CD4-positive, CD25-positive, alpha-beta regulatory T cell (primary cell): ENCODE data around the gene ABCG5. TPM values are rescaled to one million over a fixed set of nuclear protein-coding genes. Genes with fewer than 3 reads are reported as not detected.

Source experiments
- ATAC-seq, 2 donors: fragments of 150-1000 bp; cut with Tn5 transposase; one replicate each; pipeline ENCODE4 v1.10.0; 2021; ENCODE audit warnings: low read depth in 2 of 2, moderate number of reproducible peaks in 2 of 2, moderate library complexity in 1 of 2
- DNase-seq, 3 donors: peaks; one replicate each; pipeline versions ENCODE4 v3.0.0 to v3.0.0-alpha.2; 2012 to 2022; ENCODE audit warnings: mixed read lengths in 1 of 3
- H3K27ac ChIP-seq: one replicate; pipeline ENCODE4 v1.7.0; 2013; ENCODE audit warnings: mild to moderate bottlenecking, low read length; ENCODE audit not compliant: insufficient read depth, poor library complexity, severe bottlenecking
- H3K27me3 ChIP-seq: one replicate; pipeline ENCODE4 v1.7.0; 2013; ENCODE audit warnings: low read length; ENCODE audit not compliant: control insufficient read depth, insufficient read depth
- H3K36me3 ChIP-seq: one replicate; pipeline ENCODE4 v1.7.0; 2013; ENCODE audit warnings: mild to moderate bottlenecking, low read length, moderate library complexity; ENCODE audit not compliant: control insufficient read depth, insufficient read depth
- H3K4me1 ChIP-seq: 2 replicates; pipeline ENCODE4 v1.7.0; 2013; ENCODE audit warnings: mild to moderate bottlenecking, low read length; ENCODE audit not compliant: insufficient read depth, control insufficient read depth, poor library complexity, severe bottlenecking
- H3K4me3 ChIP-seq: one replicate; pipeline ENCODE4 v1.7.0; 2013; ENCODE audit warnings: low read depth, mild to moderate bottlenecking, low read length, moderate library complexity
- H3K9me3 ChIP-seq, 2 experiments: 1 replicate in 1 of 2; 2 replicates in 1 of 2; pipeline ENCODE4 v1.7.0; 2013; ENCODE audit warnings: low read length in 2 of 2, mild to moderate bottlenecking in 1 of 2, moderate library complexity in 1 of 2; ENCODE audit not compliant: control insufficient read depth in 2 of 2
- H3K27ac Mint-ChIP-seq, 3 donors: one replicate each; pipeline ENCODE4 v1.8.0; 2020 to 2022; ENCODE audit warnings: mild to moderate bottlenecking in 3 of 3, mixed read lengths in 3 of 3, moderate library complexity in 2 of 3
- H3K27me3 Mint-ChIP-seq: one replicate; pipeline ENCODE4 v1.8.0; 2022; ENCODE audit warnings: mild to moderate bottlenecking, mixed read lengths
- H3K36me3 Mint-ChIP-seq: one replicate; pipeline ENCODE4 v1.8.0; 2020; ENCODE audit warnings: mixed read lengths
- H3K4me1 Mint-ChIP-seq, 4 donors: one replicate each; pipeline ENCODE4 v1.8.0; 2020 to 2022; ENCODE audit warnings: mixed read lengths in 4 of 4, mild to moderate bottlenecking in 1 of 4
- H3K4me3 Mint-ChIP-seq, 4 donors: one replicate each; pipeline ENCODE4 v1.8.0; 2020 to 2022; ENCODE audit warnings: mild to moderate bottlenecking in 4 of 4, mixed read lengths in 4 of 4, moderate library complexity in 3 of 4
- H3K9me3 Mint-ChIP-seq, 7 donors: one replicate each; pipeline ENCODE4 v1.8.0; 2020 to 2022; ENCODE audit warnings: mixed read lengths in 7 of 7, mild to moderate bottlenecking in 3 of 7, moderate library complexity in 2 of 7
- polyA plus RNA-seq, 4 donors: library from polyadenylated mRNA; unstranded; fragments of 300-500 nt; fragmentation: Illumina TruSeq; gene quantifications; one replicate each; pipeline ENCODE4 v1.2.3, GENCODE V29; 2021
- total RNA-seq: library from RNA; stranded (reverse); gene quantifications from one replicate; pipeline ENCODE4 v1.2.3, GENCODE V29; 2022

ABCG5 gene
- total and polyA plus RNA-seq, 5 donors from 2014 or later = not detected

DNA sequence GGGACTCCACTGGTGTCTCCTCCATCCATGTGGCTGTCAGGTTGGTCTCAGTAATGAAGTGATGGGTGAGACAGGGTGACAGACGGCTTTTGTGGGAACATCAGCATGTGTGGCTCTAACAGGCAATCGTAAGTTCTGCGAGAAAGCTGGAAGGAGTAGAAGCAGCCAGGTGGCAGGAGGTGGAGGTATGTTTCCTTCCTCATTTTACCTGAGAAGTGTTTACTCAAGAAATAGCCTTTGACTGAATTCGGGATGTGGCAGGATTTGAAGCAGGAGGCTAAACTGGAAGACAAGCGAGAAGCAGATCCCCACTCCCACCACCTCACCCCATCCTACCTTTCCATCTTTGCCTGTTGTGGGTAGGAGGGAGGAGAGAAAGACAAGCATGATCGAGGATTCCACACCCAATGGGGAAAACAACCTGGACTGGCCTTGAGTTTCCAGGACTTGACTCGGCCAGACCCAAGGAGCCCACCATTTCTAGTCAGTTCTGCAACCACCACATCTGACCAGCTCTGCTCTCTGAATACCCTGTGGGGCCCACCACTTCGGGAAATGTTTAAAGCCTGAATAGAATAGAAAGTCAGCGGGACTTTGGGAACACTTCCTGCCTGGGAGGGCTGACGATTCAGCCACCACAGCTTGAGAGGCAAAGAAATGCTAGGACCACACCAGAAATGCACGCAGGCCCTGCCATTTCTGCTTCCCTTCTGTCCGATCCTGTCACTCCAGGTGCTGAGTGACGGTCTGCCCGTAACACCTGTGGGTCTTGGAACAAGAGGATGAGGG, 1.3 kb upstream of the ABCG5 start:
- Mint-ChIP-seq H3K36me3 (no peaks in the 10 kb centered on the region), H3K4me1 (no peaks in the 10 kb centered on the region), H3K27me3 (peaks cover 4% of the 10 kb centered on the region), H3K27ac (no peak overlapping the region), H3K9me3 (no peaks in the 10 kb centered on the region), H3K4me3 (no peak overlapping the region)
- H3K36me3 ChIP-seq = no peaks in the 10 kb centered on the region
- H3K27me3 ChIP-seq = no peaks in the 10 kb centered on the region
- ATAC-seq (no peak), DNase-seq (no peak)
- no peak overlapping the region for H3K27ac ChIP-seq
- no peaks in the 10 kb centered on the region for H3K4me1 ChIP-seq
- no peak overlapping the region for H3K4me3 ChIP-seq
- H3K9me3 ChIP-seq = no peaks in the 10 kb centered on the region

DNA sequence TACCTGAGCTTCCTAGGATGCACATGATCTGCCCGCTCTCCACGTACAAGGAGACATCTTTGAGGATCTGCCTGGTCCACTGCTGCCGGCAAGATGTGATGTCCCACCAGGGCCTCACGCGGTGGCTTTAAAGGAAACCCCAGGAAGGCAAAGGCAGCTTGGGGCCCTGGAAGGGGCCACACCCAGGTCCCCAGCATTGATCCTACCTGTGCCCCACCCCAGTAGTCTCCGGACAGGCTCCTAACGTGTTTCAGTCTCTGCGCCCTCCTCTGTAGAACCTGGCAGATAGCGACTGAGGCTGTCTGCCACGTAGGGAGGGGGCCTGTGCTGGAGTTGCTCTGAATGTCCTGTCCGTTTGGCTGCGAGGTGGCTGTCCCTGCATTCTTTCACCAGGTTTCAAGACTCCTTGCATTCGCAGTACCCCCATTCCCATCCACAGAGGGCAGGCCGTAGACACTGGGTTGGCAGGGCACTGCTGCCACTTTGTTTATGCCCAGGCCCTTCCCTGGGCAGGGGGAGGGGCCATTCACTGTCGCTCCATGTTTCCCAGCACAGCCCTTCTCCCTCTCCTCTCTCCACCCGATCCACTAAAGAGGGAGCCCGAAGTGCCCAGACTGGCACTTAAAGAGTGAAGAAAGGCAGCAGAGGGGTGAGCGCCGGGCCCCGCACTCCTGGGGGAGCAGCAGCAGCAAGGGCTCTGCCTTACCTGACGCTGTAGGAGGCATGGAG, 644 bp downstream of the ABCG5 start:
- Mint-ChIP-seq H3K27me3 (peaks cover 4% of the 10 kb centered on the region), H3K36me3 (no peaks in the 10 kb centered on the region), H3K4me1 (no peaks in the 10 kb centered on the region), H3K27ac (no peak overlapping the region), H3K9me3 (no peaks in the 10 kb centered on the region), H3K4me3 (no peak overlapping the region)
- no peaks in the 10 kb centered on the region for H3K4me1 ChIP-seq
- H3K27ac ChIP-seq = no peak overlapping the region
- no peak for ATAC-seq
- no peaks in the 10 kb centered on the region for H3K27me3 ChIP-seq
- H3K9me3 ChIP-seq = no peaks in the 10 kb centered on the region
- H3K36me3 ChIP-seq = no peaks in the 10 kb centered on the region
- no peak for DNase-seq
- H3K4me3 ChIP-seq = no peak overlapping the region

DNA sequence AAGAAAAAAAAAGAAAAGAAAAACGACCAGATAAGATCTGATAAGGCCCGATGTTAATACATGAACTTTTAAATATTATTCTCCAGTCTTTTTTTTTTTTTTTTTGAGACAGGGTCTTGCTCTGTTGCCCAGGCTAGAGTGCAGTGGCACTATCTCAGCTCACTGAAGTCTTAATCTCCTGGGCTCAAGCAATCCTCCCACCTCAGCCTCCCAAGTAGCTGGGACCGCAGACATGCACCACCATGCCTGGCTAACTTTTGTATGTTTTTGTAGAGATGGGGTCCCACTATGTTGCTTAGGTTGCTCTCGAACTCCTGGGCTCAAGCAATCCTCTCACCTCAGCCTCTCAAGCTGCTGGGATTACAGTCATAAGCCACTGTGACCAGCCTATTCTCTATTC, 1.6 kb downstream of the ABCG5 start:
- H3K27me3 Mint-ChIP-seq = peaks cover 4% of the 10 kb centered on the region
- H3K36me3 Mint-ChIP-seq = no peaks in the 10 kb centered on the region

DNA sequence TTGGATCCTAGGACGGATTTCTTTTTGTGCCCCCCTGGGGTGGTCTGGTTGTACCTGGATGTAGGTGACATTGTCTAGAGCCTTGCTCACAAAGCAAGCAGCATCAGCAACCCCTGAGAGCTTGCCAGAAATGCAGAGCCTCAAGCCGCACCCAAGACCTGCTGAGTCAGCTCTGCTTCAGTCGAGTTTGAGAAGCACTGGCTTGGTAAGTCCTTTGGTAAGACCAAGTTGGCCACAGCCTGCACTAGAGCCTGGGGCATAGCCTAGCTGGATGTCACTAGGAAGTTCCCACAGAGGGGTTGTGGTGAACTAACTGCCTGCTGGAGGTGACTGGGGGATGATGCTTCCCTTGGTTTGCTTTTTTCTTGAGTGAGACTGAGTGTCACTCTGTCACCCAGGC, 6.2 kb downstream of the ABCG5 start:
- Mint-ChIP-seq H3K4me1 (peaks cover 0 to 2% (median 1%) of the 10 kb centered on the region in 4 donors), H3K4me3 (no peak overlapping the region), H3K36me3 (no peaks in the 10 kb centered on the region), H3K27me3 (peaks cover 20% of the 10 kb centered on the region), H3K9me3 (no peaks in the 10 kb centered on the region), H3K27ac (no peak overlapping the region)
- H3K27ac ChIP-seq = no peak overlapping the region
- no peak overlapping the region for H3K4me3 ChIP-seq
- no peaks in the 10 kb centered on the region for H3K4me1 ChIP-seq
- ATAC-seq (no peak), DNase-seq (no peak)
- no peaks in the 10 kb centered on the region for H3K36me3 ChIP-seq
- H3K9me3 ChIP-seq = no peaks in the 10 kb centered on the region
- peaks cover 4% of the 10 kb centered on the region for H3K27me3 ChIP-seq

More for the DNA sequence above, 1.6 kb downstream of the ABCG5 start:
- H3K4me3 Mint-ChIP-seq = no peak overlapping the region
- no peak for DNase-seq
- H3K27ac Mint-ChIP-seq = no peak overlapping the region
- H3K4me1 Mint-ChIP-seq = no peaks in the 10 kb centered on the region
- H3K4me3 ChIP-seq = no peak overlapping the region
- no peak for ATAC-seq
- no peaks in the 10 kb centered on the region for H3K4me1 ChIP-seq
- H3K27me3 ChIP-seq = peaks cover 4% of the 10 kb centered on the region
- H3K9me3 Mint-ChIP-seq = no peaks in the 10 kb centered on the region
- no peaks in the 10 kb centered on the region for H3K36me3 ChIP-seq
- H3K27ac ChIP-seq = no peak overlapping the region
- H3K9me3 ChIP-seq = no peaks in the 10 kb centered on the region

DNA sequence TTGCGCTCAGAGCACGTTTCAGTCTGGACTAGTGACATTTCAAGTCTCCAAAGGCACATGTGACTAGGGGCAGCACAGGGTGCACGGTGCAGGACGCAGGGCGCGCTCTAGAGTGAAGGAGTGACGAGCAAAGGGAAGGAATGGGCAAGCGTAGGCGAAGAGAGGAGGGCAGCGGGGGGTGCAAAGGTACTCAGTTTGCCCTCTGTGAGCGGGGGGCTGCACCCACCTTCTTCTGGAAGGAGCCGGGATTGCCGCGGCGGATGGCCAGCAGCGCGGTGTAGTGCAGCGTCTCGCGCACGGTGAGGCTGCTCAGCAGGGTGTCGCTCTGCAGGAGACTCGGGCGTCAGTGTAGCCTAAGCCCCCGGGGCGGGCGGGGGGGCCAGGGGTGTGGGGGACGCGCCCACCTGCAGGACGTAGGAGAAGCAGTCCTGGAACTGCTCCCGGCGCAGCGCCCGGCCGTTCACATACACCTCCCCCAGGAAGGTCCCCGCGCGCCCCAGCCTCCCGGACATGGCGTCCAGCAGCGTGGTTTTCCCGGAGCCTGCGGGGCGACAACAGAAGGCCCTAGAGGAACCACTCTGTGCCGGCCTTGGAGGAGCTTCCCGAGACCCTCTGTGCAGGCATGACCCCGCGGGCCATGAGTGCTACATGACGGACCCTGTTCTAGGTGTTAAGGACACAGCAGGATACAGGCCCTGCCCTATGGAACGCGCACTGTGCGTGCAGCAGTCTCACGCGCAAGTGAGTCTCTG, 6.9 kb downstream of the ABCG5 start:
- Histone ChIP-seq H3K4me1 (no peaks in the 10 kb centered on the region), H3K4me3 (no peak overlapping the region), H3K9me3 (no peaks in the 10 kb centered on the region), H3K27me3 (peaks cover 4% of the 10 kb centered on the region), H3K27ac (no peak overlapping the region), H3K36me3 (no peaks in the 10 kb centered on the region)
- ATAC-seq (no peak), DNase-seq (no peak)
- Mint-ChIP-seq H3K27ac (no peak overlapping the region), H3K36me3 (no peaks in the 10 kb centered on the region), H3K4me3 (no peak overlapping the region), H3K27me3 (peaks cover 16% of the 10 kb centered on the region), H3K9me3 (no peaks in the 10 kb centered on the region), H3K4me1 (peaks cover 0 to 2% (median 1%) of the 10 kb centered on the region in 4 donors)

DNA sequence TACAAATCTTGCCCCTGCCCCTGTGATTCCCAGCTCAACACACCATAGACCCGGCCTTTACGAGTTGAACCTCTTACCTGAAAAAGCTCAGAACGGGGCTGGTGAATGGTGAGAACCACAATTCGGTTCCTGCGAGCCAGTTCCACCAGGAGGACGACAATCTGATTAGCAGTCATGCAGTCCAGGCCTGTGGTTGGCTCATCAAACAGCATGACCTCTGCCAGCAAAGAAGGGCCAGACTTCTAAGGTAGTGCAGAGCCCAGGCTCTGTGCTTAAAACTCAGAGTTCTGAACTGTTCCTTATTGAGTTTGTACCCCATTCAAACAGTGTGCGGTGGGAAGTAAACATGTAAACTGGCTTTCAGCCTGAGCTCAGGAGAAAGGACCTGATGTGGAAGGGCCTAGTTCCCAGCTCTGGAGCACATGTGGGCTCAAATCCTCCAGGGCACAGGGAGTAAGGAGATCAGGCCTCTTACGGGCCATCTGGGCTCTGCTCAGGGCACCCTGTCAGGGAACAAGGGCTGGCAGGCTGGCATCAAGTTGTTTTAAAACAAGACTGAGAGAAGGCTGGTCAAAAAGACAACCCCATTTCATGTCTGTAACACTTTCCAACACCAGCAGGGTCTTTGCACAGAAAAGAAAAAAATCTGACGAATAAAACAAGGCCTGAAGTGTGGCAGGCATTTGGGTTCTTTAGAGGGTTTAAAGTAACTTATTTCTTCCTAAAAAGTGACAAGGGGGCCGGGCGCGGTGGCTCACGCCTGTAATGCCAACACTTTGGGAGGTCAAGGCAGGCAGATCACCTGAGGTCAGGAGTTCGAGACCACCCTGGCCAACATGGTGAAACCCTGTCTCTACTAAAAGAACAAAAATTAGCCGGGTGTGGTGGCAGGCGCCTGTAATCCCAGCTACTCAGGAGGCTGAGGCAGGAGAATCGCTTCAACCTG, 12.1 kb downstream of the ABCG5 start:
- no peak overlapping the region for H3K27ac ChIP-seq
- H3K27me3 ChIP-seq = peaks cover 3% of the 10 kb centered on the region
- peaks cover 0 to 2% (median 1%) of the 10 kb centered on the region in 4 donors for H3K4me1 Mint-ChIP-seq
- no peak overlapping the region for H3K4me3 ChIP-seq
- no peaks in the 10 kb centered on the region for H3K9me3 Mint-ChIP-seq
- H3K27me3 Mint-ChIP-seq = peaks cover 24% of the 10 kb centered on the region
- no peaks in the 10 kb centered on the region for H3K9me3 ChIP-seq
- DNase-seq (no peak), ATAC-seq (no peak)
- H3K36me3 Mint-ChIP-seq = peaks cover 4% of the 10 kb centered on the region
- H3K4me3 Mint-ChIP-seq = no peak overlapping the region
- no peaks in the 10 kb centered on the region for H3K36me3 ChIP-seq
- no peak overlapping the region for H3K27ac Mint-ChIP-seq
- H3K4me1 ChIP-seq = no peaks in the 10 kb centered on the region

DNA sequence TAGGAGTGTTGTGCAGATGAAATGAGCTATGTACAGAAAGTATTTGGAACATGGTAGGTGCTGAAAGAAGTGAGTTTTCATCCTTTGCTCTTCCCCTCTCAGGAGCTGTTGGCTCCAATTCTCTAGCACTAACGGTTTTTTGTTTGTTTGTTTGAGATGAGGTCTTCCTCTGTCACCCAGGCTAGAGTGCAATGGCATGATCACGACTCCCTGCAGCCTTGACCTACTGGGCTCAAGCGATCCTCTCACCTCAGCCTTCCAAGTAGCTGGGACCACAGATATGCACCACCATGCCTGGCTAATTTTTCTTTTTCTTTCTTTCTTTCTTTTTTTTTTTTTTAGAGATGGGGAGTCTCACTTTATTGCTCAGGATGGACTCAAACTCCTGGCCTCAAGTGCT, 12.8 kb downstream of the ABCG5 start:
- Histone ChIP-seq H3K4me1 (no peaks in the 10 kb centered on the region), H3K9me3 (no peaks in the 10 kb centered on the region), H3K36me3 (no peaks in the 10 kb centered on the region), H3K27me3 (peaks cover 3% of the 10 kb centered on the region), H3K27ac (no peak overlapping the region), H3K4me3 (no peak overlapping the region)
- peaks cover 19% of the 10 kb centered on the region for H3K27me3 Mint-ChIP-seq
- H3K4me3 Mint-ChIP-seq = no peak overlapping the region
- no peak overlapping the region for H3K27ac Mint-ChIP-seq
- H3K36me3 Mint-ChIP-seq = peaks cover 4% of the 10 kb centered on the region
- no peaks in the 10 kb centered on the region for H3K4me1 Mint-ChIP-seq
- no peak for DNase-seq
- H3K9me3 Mint-ChIP-seq = no peaks in the 10 kb centered on the region
- no peak for ATAC-seq
